Ascending aorta (tissue), 2 donors: ENCODE measurements around the gene TK1. TPM values are rescaled to one million over a fixed set of nuclear protein-coding genes. Genes with fewer than 3 reads are reported as not detected.
"Not testable (repeated sequence)": the region's sequence is repeated elsewhere in the genome, so short reads cannot be mapped to it uniquely, and the experiment has no call there.

Experiments used
- DNase-seq, 2 donors: peaks; one replicate each; pipeline ENCODE4 v3.0.0-alpha.2; 2019; ENCODE audit warnings: low spot score in 2 of 2
- H3K27ac ChIP-seq, 2 donors: fragments of 200-600 bp; sonication (generic); one replicate each; pipeline ENCODE4 v1.5.1; 2016 to 2017; ENCODE audit warnings: mild to moderate bottlenecking in 1 of 2
- H3K27me3 ChIP-seq: fragments of 200-600 bp; sonication (generic); one replicate; pipeline ENCODE4 v1.5.1; 2017
- H3K36me3 ChIP-seq, 2 donors: fragments of 200-600 bp; sonication (generic); one replicate each; pipeline ENCODE4 v1.5.1; 2016
- H3K4me1 ChIP-seq, 2 donors: fragments of 200-600 bp; sonication (generic); one replicate each; pipeline ENCODE4 v1.5.1; 2016 to 2017; ENCODE audit warnings: mild to moderate bottlenecking in 1 of 2
- H3K4me3 ChIP-seq, 2 donors: fragments of 200-600 bp; sonication (generic); one replicate each; pipeline ENCODE4 v1.5.1; 2016 to 2017; ENCODE audit warnings: mild to moderate bottlenecking in 1 of 2
- H3K9me3 ChIP-seq, 2 donors: fragments of 200-600 bp; sonication (generic); one replicate each; pipeline ENCODE4 v1.5.1; 2016
- intact Hi-C: fragments of 100-400 bp; cut with DNase I; formaldehyde crosslinking; loops from one replicate; pipeline ENCODE4 v1.15.1; 2023
- total RNA-seq: library from RNA; depleted of rRNA; stranded (reverse); fragments of >200 nt; gene quantifications from one replicate; pipeline ENCODE4 v1.1.0, GENCODE V29; 2016
- TF ChIP-seq, protein P1 (sequence below), 3 experiments: fragments of 200-600 bp in 2 of 3; fragments of 450-650 bp in 1 of 3; sonication (generic) in 2 of 3; IDR thresholded peaks; one replicate each; pipeline ENCODE4 v1.5.1; 2016 to 2019; ENCODE audit warnings: antibody characterized with exemption in 3 of 3, mild to moderate bottlenecking in 1 of 3, moderate library complexity in 1 of 3

TK1 gene, protein sequence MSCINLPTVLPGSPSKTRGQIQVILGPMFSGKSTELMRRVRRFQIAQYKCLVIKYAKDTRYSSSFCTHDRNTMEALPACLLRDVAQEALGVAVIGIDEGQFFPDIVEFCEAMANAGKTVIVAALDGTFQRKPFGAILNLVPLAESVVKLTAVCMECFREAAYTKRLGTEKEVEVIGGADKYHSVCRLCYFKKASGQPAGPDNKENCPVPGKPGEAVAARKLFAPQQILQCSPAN
- not detected for total RNA-seq

DNA sequence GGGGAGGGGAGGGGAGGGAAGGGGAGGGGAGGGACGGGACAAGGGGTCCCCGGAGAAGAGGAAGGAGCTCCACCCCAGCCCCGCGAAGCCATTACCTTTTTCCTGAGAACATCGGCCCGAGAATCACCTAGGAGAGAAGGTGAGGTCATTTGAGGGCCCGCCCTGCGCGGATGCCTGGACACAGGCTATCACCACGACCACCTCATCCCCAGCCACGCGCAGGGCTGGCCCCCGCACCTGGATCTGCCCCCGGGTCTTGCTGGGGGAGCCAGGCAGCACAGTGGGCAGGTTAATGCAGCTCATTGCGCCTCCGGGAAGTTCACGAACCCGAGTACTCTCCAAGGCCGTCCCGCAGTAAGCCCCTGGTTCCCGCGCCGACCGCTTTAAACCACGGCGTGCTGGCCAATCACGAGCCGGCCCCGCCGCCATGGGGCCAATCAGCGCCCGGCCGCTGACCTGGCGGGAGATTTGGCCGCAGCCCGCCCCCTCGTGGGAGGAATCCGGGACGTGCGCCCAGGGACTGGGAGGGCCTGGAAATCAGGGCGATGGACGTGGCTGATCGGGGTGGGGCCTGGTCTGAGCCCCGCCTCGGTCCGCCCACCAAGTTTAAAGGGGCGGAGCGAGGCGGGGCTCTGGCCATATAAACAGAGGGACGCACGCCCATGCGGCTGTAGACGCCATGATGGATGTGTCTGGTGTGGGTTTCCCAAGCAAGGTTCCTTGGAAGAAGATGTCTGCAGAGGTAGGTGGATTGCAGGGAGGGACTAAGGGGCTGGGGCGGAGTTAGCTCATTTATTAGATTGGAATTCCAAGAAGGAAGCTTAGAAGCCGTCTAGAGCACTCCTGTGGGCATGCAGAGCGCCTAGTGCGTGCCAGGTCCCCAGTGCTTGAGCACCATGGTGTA lies at the start of gene TK1, which contains the start of gene AFMID:
Gene TK1 (minus strand): TSS at position 361 of the 904 bp plus-strand sequence. CDS start 58 bp downstream, at position 303.
Gene AFMID (plus strand): TSS at position 671 of the 904 bp plus-strand sequence. CDS start 9 bp downstream, at position 680.
- Histone ChIP-seq H3K9me3 (no peaks in the 10 kb centered on the region), H3K27me3 (no peaks in the 10 kb centered on the region), H3K4me1 (peaks cover 13 to 22% of the 10 kb centered on the region in 2 donors), H3K4me3 (peak within 1 kb of the TSS; percentile 50 to 62), H3K27ac (peak within 1 kb of the TSS; percentile 1 to 65), H3K36me3 (peaks cover 3 to 11% of the 10 kb centered on the region in 2 donors)
- DNase-seq, result peak; percentile 83 to 98
- TF ChIP-seq, protein P1, sequence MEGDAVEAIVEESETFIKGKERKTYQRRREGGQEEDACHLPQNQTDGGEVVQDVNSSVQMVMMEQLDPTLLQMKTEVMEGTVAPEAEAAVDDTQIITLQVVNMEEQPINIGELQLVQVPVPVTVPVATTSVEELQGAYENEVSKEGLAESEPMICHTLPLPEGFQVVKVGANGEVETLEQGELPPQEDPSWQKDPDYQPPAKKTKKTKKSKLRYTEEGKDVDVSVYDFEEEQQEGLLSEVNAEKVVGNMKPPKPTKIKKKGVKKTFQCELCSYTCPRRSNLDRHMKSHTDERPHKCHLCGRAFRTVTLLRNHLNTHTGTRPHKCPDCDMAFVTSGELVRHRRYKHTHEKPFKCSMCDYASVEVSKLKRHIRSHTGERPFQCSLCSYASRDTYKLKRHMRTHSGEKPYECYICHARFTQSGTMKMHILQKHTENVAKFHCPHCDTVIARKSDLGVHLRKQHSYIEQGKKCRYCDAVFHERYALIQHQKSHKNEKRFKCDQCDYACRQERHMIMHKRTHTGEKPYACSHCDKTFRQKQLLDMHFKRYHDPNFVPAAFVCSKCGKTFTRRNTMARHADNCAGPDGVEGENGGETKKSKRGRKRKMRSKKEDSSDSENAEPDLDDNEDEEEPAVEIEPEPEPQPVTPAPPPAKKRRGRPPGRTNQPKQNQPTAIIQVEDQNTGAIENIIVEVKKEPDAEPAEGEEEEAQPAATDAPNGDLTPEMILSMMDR (IDR thresholded peaks at IDR 0.05), result peak; percentile 81 to 90 (median 85)
- intact Hi-C loops, result loop anchor here (1.0 kb wide), 1 partner anchor 19 kb away; the partner anchor contains the start of gene SYNGR2

DNA sequence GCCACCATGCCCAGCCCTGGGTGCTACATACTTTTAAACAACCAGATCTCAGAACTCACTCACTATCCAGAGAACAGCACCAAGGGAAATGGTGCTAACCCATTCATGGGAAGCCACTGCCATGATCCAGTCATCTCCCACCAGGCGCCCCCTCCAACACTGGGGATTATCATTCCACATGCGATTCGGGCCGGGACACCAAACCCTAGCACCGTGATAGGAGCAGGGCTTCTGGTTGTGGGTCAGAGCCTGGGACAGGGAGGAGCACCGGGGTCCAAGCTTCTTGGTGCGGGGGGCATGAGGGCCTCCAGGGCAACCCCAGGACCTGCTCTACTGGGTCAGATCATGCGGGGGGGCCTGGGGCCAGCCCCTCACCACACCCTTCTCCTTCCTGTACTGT lies 49.0 kb upstream of the TK1 start:
- H3K27ac ChIP-seq, result no peak overlapping the region
- H3K9me3 ChIP-seq, result no peaks in the 10 kb centered on the region
- H3K4me3 ChIP-seq, result no peak overlapping the region
- TF ChIP-seq, protein P1 (IDR thresholded peaks at IDR 0.05), result no peak
- H3K27me3 ChIP-seq, result peaks cover 15% of the 10 kb centered on the region
- DNase-seq, result no peak
- no peaks in the 10 kb centered on the region for H3K36me3 ChIP-seq
- H3K4me1 ChIP-seq, result no peaks in the 10 kb centered on the region
- intact Hi-C loops, result no loop called here

DNA sequence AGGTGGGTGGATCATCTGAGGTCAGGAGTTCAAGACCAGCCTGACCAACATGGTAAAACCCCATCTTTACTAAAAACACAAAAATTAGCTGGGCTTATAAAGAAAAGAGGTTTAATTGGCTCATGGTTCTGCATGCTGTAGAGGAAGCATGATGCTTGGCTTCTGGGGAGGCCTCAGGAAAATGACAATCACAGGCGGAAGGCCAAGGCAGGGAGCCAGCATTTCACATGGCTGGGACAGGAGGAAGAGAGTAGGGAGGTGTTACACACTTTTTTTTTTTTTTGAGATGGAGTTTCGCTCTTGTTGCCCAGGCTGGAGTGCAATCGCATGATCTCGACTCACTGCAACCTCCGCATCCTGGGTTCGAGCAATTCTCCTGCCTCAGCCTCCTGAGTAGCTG lies 48.2 kb upstream of the TK1 start:
- H3K36me3 ChIP-seq, H3K27ac ChIP-seq, DNase-seq, intact Hi-C loops, H3K9me3 ChIP-seq, H3K4me3 ChIP-seq, H3K4me1 ChIP-seq: not testable (repeated sequence)
- peaks cover 15% of the 10 kb centered on the region for H3K27me3 ChIP-seq

DNA sequence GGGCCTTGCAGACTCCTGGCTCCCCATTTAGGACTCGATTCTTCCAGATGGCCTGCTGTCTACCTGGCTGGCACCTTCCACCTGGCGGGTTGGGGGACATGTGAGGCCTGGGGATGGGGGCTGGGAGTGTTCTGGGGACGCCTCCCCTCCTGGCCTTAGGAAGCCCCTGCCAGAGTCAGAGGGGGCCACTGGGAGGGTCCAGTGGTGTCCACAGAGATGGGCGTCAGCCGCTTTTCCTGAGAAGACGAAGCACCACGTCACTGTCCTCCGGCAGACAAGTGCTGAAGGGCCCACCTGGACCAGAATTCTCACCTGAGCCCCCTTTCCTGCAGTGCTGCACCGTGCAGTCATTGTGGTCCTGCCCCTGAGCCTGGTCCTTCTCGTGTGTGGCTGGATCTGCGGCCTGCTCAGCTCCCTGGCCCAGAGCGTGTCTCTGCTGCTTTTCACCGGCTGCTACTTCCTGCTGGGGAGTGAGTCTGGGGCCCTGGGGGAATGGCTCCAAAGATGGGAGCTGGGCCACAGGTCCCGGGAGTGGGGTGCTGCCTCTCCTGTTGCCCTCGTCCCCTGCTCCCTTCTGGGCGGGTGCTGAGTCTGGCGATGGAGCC lies 47.5 kb upstream of the TK1 start:
- peaks cover 15% of the 10 kb centered on the region for H3K27me3 ChIP-seq
- H3K36me3 ChIP-seq, result no peaks in the 10 kb centered on the region
- no peaks in the 10 kb centered on the region for H3K4me1 ChIP-seq
- no peaks in the 10 kb centered on the region for H3K9me3 ChIP-seq
- no peak for DNase-seq
- TF ChIP-seq, protein P1 (IDR thresholded peaks at IDR 0.05), result no peak
- intact Hi-C loops, result no loop called here
- no peak overlapping the region for H3K4me3 ChIP-seq
- no peak overlapping the region for H3K27ac ChIP-seq

DNA sequence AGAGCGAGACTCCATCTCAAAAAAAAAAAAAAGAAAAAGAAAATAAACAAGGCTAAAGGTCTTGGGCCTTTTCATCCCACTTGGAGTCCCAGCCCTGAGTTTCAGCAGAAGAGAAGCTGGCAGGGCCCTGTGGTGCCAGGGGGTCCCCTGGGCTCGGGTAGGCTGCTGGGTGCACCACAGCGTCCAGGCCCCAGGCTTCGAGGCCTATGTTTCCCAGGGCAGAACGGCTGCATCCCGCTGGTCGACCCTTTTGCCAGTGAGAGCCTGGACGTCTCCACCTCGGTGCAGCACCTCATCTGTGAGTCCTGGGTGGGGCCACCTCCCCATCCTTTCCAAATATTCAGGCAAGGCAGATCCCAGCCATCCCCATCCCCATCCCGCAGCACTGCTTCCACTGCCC lies 46.8 kb upstream of the TK1 start:
- no peak for DNase-seq
- Histone ChIP-seq H3K27me3 (peaks cover 15% of the 10 kb centered on the region), H3K36me3 (no peaks in the 10 kb centered on the region), H3K4me3 (no peak overlapping the region), H3K4me1 (no peaks in the 10 kb centered on the region), H3K27ac (no peak overlapping the region), H3K9me3 (no peaks in the 10 kb centered on the region)
- TF ChIP-seq, protein P1 (IDR thresholded peaks at IDR 0.05), result no peak
- intact Hi-C loops, result no loop called here
